ENCODE results near the gene PER2. TPM values are rescaled to one million over a fixed set of nuclear protein-coding genes. Genes with fewer than 3 reads are reported as not detected.
"Not testable (repeated sequence)": the region's sequence is repeated elsewhere in the genome, so short reads cannot be mapped to it uniquely, and the experiment has no call there.

The PER2 gene
- total RNA-seq, 1 donor from 2014 or later: 2.9 TPM

DNA sequence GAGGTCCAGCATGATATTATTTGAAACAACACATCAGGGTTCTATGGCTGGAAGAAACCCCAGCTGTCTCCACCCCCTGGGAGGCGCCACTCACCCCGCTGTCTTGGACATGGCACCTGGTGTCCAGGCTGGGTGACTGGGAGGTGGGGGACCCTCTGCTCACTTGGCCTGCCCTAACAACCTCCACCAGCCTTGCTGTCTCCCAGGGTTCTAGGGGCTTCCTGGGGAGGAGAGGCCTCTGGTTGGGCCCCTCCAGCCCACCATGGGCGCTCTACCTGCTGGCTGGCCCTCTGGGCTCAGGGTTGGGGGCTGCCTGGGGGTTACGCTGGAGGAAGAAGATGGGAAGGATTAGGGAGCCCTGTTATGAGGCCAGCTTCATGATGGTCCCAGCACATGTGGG, 16.3 kb downstream of the PER2 start:
- peaks cover 14% of the 10 kb centered on the region for H3K36me3 Mint-ChIP-seq (ENCODE audit: low read depth)
- H3K27ac Mint-ChIP-seq (ENCODE audit: unreplicated experiment): no peak overlapping the region
- no peaks in the 10 kb centered on the region for H3K27me3 Mint-ChIP-seq (ENCODE audit: low read depth)
- no peak overlapping the region for H3K4me3 Mint-ChIP-seq (ENCODE audit: unreplicated experiment)
- TF ChIP-seq, protein P1, sequence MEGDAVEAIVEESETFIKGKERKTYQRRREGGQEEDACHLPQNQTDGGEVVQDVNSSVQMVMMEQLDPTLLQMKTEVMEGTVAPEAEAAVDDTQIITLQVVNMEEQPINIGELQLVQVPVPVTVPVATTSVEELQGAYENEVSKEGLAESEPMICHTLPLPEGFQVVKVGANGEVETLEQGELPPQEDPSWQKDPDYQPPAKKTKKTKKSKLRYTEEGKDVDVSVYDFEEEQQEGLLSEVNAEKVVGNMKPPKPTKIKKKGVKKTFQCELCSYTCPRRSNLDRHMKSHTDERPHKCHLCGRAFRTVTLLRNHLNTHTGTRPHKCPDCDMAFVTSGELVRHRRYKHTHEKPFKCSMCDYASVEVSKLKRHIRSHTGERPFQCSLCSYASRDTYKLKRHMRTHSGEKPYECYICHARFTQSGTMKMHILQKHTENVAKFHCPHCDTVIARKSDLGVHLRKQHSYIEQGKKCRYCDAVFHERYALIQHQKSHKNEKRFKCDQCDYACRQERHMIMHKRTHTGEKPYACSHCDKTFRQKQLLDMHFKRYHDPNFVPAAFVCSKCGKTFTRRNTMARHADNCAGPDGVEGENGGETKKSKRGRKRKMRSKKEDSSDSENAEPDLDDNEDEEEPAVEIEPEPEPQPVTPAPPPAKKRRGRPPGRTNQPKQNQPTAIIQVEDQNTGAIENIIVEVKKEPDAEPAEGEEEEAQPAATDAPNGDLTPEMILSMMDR (IDR thresholded peaks at IDR 0.05): no peak
- DNase-seq (ENCODE audit: low spot score): no peak
- H3K4me1 Mint-ChIP-seq (ENCODE audit: low read depth): no peaks in the 10 kb centered on the region
- H3K9me3 Mint-ChIP-seq (ENCODE audit: low read depth): no peaks in the 10 kb centered on the region

GRCh38 chr2:238271686-238272085, 16.7 kb downstream of the PER2 start:
- H3K27ac Mint-ChIP-seq (ENCODE audit: unreplicated experiment); H3K27me3 Mint-ChIP-seq (ENCODE audit: low read depth); H3K4me1 Mint-ChIP-seq (ENCODE audit: low read depth); DNase-seq (ENCODE audit: low spot score); H3K4me3 Mint-ChIP-seq (ENCODE audit: unreplicated experiment); H3K9me3 Mint-ChIP-seq (ENCODE audit: low read depth): not testable (repeated sequence)
- H3K36me3 Mint-ChIP-seq (ENCODE audit: low read depth): peaks cover 14% of the 10 kb centered on the region

DNA sequence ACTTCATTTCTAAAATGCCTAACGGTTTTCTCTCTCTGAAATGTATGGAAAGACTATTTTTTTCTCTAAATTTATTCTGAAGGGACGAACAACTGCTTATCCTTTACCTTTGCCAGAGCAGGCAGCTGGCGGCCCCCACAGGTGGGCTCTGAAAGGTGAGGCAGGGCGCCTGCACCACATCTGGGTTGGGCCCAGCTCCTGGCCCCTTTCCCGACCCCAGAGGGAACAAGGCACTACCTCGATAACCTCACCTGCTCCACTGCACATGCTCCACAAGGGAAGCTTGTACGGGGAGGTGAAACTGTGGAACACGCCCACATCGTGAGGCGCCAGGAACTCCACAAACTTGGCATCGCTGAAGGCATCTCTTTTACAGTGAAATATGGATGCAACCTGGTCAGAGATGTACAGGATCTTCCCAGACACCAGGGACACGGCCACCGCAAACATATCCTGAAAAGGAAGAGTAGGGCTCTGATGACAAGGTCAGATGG, 17.3 kb downstream of the PER2 start:
- TF ChIP-seq, protein P1 (IDR thresholded peaks at IDR 0.05): no peak
- no peak for DNase-seq (ENCODE audit: low spot score)
- H3K4me3 Mint-ChIP-seq (ENCODE audit: unreplicated experiment): no peak overlapping the region
- no peak overlapping the region for H3K27ac Mint-ChIP-seq (ENCODE audit: unreplicated experiment)
- no peaks in the 10 kb centered on the region for H3K27me3 Mint-ChIP-seq (ENCODE audit: low read depth)
- H3K9me3 Mint-ChIP-seq (ENCODE audit: low read depth): no peaks in the 10 kb centered on the region
- H3K36me3 Mint-ChIP-seq (ENCODE audit: low read depth): peaks cover 11% of the 10 kb centered on the region
- no peaks in the 10 kb centered on the region for H3K4me1 Mint-ChIP-seq (ENCODE audit: low read depth)

DNA sequence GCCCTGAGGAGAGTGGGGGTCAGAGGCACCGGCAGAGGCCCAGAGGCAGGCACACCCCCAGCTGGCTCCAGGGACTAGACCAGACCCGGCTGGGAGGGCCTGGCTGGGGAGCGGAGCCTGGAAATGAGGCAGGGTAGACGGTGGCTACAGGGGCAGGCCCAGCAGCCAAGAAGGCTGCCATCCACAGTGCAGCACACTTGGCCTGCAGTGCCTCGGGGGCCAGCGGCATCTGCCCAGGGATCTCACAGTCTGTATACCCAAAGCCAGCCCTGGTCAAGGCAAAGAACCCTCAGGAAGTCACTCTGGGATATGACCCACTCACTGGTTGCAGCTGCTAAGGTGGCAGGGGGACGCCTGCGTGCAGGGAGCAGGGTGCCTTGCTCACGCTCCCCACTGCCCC, 17.8 kb downstream of the PER2 start:
- TF ChIP-seq, protein P1 (IDR thresholded peaks at IDR 0.05): no peak
- Mint-ChIP-seq H3K4me1 (ENCODE audit: low read depth) (no peaks in the 10 kb centered on the region), H3K27ac (ENCODE audit: unreplicated experiment) (no peak overlapping the region), H3K9me3 (ENCODE audit: low read depth) (no peaks in the 10 kb centered on the region), H3K36me3 (ENCODE audit: low read depth) (peaks cover 11% of the 10 kb centered on the region), H3K4me3 (ENCODE audit: unreplicated experiment) (no peak overlapping the region), H3K27me3 (ENCODE audit: low read depth) (no peaks in the 10 kb centered on the region)
- no peak for DNase-seq (ENCODE audit: low spot score)

GRCh38 chr2:238269741-238270140, 18.7 kb downstream of the PER2 start:
- H3K27me3 Mint-ChIP-seq (ENCODE audit: low read depth): no peaks in the 10 kb centered on the region
- no peak overlapping the region for H3K4me3 Mint-ChIP-seq (ENCODE audit: unreplicated experiment)
- DNase-seq (ENCODE audit: low spot score): no peak
- H3K27ac Mint-ChIP-seq (ENCODE audit: unreplicated experiment): no peak overlapping the region
- H3K4me1 Mint-ChIP-seq (ENCODE audit: low read depth): no peaks in the 10 kb centered on the region
- TF ChIP-seq, protein P1 (IDR thresholded peaks at IDR 0.05): no peak
- H3K9me3 Mint-ChIP-seq (ENCODE audit: low read depth): no peaks in the 10 kb centered on the region
- peaks cover 10% of the 10 kb centered on the region for H3K36me3 Mint-ChIP-seq (ENCODE audit: low read depth)

GRCh38 chr2:238267884-238268680, 20.3 kb downstream of the PER2 start:
- Mint-ChIP-seq H3K27ac (ENCODE audit: unreplicated experiment) (no peak overlapping the region), H3K9me3 (ENCODE audit: low read depth) (no peaks in the 10 kb centered on the region), H3K36me3 (ENCODE audit: low read depth) (peaks cover 10% of the 10 kb centered on the region), H3K4me1 (ENCODE audit: low read depth) (peaks cover 6% of the 10 kb centered on the region), H3K4me3 (ENCODE audit: unreplicated experiment) (no peak overlapping the region), H3K27me3 (ENCODE audit: low read depth) (no peaks in the 10 kb centered on the region)
- TF ChIP-seq, protein P1 (IDR thresholded peaks at IDR 0.05): no peak
- DNase-seq (ENCODE audit: low spot score): peak; percentile 49
